K562 (cell line): ENCODE data around the gene SIGLEC14. TPM values are rescaled to one million over a fixed set of nuclear protein-coding genes. Genes with fewer than 3 reads are reported as not detected.

Experiments used
- ATAC-seq: fragments of 200-7000 bp; cut with Tn5 transposase; 3 replicates; pipeline ENCODE4 v1.9.1; 2020; ENCODE audit warnings: moderate library complexity
- BruUV-seq: library from RNA; stranded (reverse); fragments of 400-500 nt; replicated peaks from 2 replicates; lab custom pipeline; 2021; lab: Mats Ljungman, UMichigan
- CTCF ChIA-PET: fragments of 300-600 bp; formaldehyde crosslinking; extraction: SDS; loops from one replicate; lab custom pipeline; 2021; ENCODE audit warnings: low intra/inter-chr PET ratio; lab: Yijun Ruan, JAX
- POLR2A ChIA-PET: fragments of 300-600, 350-650 bp; sonication (Branson Sonifier 250); formaldehyde crosslinking; extraction: SDS; loops from one replicate; lab custom pipeline; 2021; ENCODE audit warnings: antibody characterized with exemption, inconsistent platforms; lab: Yijun Ruan, JAX
- DNase-seq, 4 experiments: peaks; one replicate each; pipeline versions ENCODE4 v3.0.0 to v3.0.0-alpha.2; 2011 to 2018; ENCODE audit warnings: low spot score in 3 of 4, mixed read lengths in 3 of 4; ENCODE audit errors: extremely low read depth in 1 of 4
- FAIRE-seq: peaks from 2 replicates; lab custom pipeline; 2011; peaks lifted over from hg19 to GRCh38; lab: Jason Lieb, UNC
- H2AFZ ChIP-seq: 2 replicates; pipeline ENCODE4 v1.6.0; 2011; ENCODE audit warnings: low read depth, low read length, control low read depth, inconsistent platforms
- H3K27ac ChIP-seq: fragments of 200-600 bp; 3 replicates; pipeline ENCODE4 v1.8.0; 2011; ENCODE audit warnings: low read depth, mild to moderate bottlenecking, control low read depth, inconsistent platforms, low read length, moderate library complexity, mixed read lengths; ENCODE audit errors: extremely low read depth
- H3K27me3 ChIP-seq, 2 experiments: fragments of 300-600 bp in 1 of 2; 2 replicates in 1 of 2; 3 replicates in 1 of 2; pipeline versions ENCODE4 v1.6.0 to v1.8.0; 2011; ENCODE audit warnings: inconsistent platforms in 2 of 2, low read length in 2 of 2, mild to moderate bottlenecking in 1 of 2, mixed read lengths in 1 of 2, moderate library complexity in 1 of 2; ENCODE audit not compliant: control insufficient read depth in 2 of 2, insufficient read depth in 2 of 2
- H3K36me3 ChIP-seq: fragments of 300-600 bp; 3 replicates; pipeline ENCODE4 v1.8.0; 2011; ENCODE audit warnings: mild to moderate bottlenecking, low read length, inconsistent platforms; ENCODE audit not compliant: control insufficient read depth, insufficient read depth
- H3K4me1 ChIP-seq, 2 experiments: fragments of 200-600 bp in 1 of 2; replicated peaks in 1 of 2; 2 replicates in 1 of 2; 3 replicates in 1 of 2; pipeline versions ENCODE4 v1.5.1 to v1.8.0; 2011; ENCODE audit warnings: inconsistent platforms in 2 of 2, low read length in 2 of 2, mild to moderate bottlenecking in 1 of 2, mixed read lengths in 1 of 2, moderate library complexity in 1 of 2; ENCODE audit not compliant: control insufficient read depth in 2 of 2, insufficient read depth in 2 of 2
- H3K4me2 ChIP-seq: 2 replicates; pipeline ENCODE4 v1.6.1; 2011; ENCODE audit warnings: low read length, control low read depth, inconsistent platforms, mixed read lengths; ENCODE audit not compliant: insufficient read depth
- H3K4me3 ChIP-seq: fragments of 200-600 bp; sonication (generic), shearing (Covaris generic); 2 replicates; pipeline ENCODE4 v1.5.1; 2016; ENCODE audit warnings: control low read depth, inconsistent platforms
- H3K79me2 ChIP-seq: fragments of 200-600 bp; 3 replicates; pipeline ENCODE4 v1.8.0; 2011; ENCODE audit warnings: low read length, inconsistent platforms; ENCODE audit not compliant: control insufficient read depth, insufficient read depth
- H3K9ac ChIP-seq, 2 experiments: 2 replicates each; pipeline versions ENCODE4 v1.6.0 to v1.6.1; 2011; ENCODE audit warnings: low read depth in 2 of 2, low read length in 2 of 2, control low read depth in 1 of 2, inconsistent platforms in 1 of 2, mild to moderate bottlenecking in 1 of 2, mixed read lengths in 1 of 2; ENCODE audit not compliant: insufficient read depth in 1 of 2
- H3K9me1 ChIP-seq: one replicate; pipeline ENCODE4 v1.6.0; 2011; ENCODE audit warnings: inconsistent platforms, mild to moderate bottlenecking, low read length, moderate library complexity; ENCODE audit not compliant: control insufficient read depth, insufficient read depth
- H3K9me3 ChIP-seq: replicated peaks from 2 replicates; pipeline ENCODE4 v1.5.1; 2011; ENCODE audit warnings: low read depth, low read length, inconsistent platforms; ENCODE audit not compliant: control insufficient read depth, insufficient read depth
- H4K20me1 ChIP-seq: replicated peaks from 2 replicates; pipeline ENCODE4 v1.6.1; 2011; ENCODE audit warnings: low read length, inconsistent platforms, mixed read lengths; ENCODE audit not compliant: control insufficient read depth, insufficient read depth
- NFXL1 ChIP-seq: fragments of 450-650 bp; formaldehyde crosslinking; IDR thresholded peaks from 2 replicates; pipeline ENCODE4 v1.4.0; 2021; ENCODE audit warnings: mild to moderate bottlenecking
- PHF20 ChIP-seq: fragments of 450-650 bp; IDR thresholded peaks from 2 replicates; pipeline ENCODE4 v1.6.1; 2018; ENCODE audit not compliant: partially characterized antibody
- PRMT5 ChIP-seq: sonication (generic); formaldehyde crosslinking; IDR thresholded peaks from 2 replicates; pipeline ENCODE4 v1.5.0; 2020; ENCODE audit warnings: missing genetic modification reagents
- SNRNP70 ChIP-seq: fragments of 200-400 bp; formaldehyde crosslinking; optimal IDR thresholded peaks from 2 replicates; pipeline ENCODE3; 2017; ENCODE audit warnings: low read depth, low read length
- ZNF347 ChIP-seq: fragments of 450-650 bp; formaldehyde crosslinking; IDR thresholded peaks from 2 replicates; pipeline ENCODE4 v1.4.0; 2020; ENCODE audit warnings: low read depth, mild to moderate bottlenecking, moderate library complexity
- WGBS: fragments of 100-300 bp; shearing (Covaris generic); methylation state at CpG from one replicate; pipeline ENCODE4 v1.1.6; 2016; ENCODE audit warnings: low coverage, mixed read lengths; ENCODE audit not compliant: insufficient coverage; ENCODE audit errors: missing lambda C conversion rate; 5-methylcytosine and 5-hydroxymethylcytosine counted together
- in situ Hi-C: fragments of 300-500 bp; cut with MboI; formaldehyde crosslinking; loops from 4 replicates; pipeline ENCODE4 v1.15.0; 2018; ENCODE audit warnings: inconsistent platforms, mixed read lengths
- intact Hi-C: fragments of 100-400 bp; cut with micrococcal nuclease; formaldehyde crosslinking; loops from 2 replicates; pipeline ENCODE4 v1.14.2; 2022
- polyA plus RNA-seq, 8 experiments: library from polyadenylated mRNA; depleted of rRNA in 4 of 8; stranded (reverse) in 5 of 8; unstranded in 3 of 8; fragments of >200 nt; fragmentation: Nextera tagmentation in 2 of 8; fragmentation: Illumina TruSeq in 1 of 8; extraction: Ambion mirVana in 2 of 8; extraction: Trizol in 1 of 8; gene quantifications; 2 replicates each; pipeline versions ENCODE4 v1.2.1 to v1.2.3, GENCODE V29; 2011 to 2014; ENCODE audit warnings: inconsistent platforms in 1 of 8, missing spikeins in 1 of 8
- total RNA-seq, 7 experiments: library from RNA; depleted of rRNA in 6 of 7; stranded (reverse); fragments of >200 nt in 6 of 7; fragmentation: Illumina TruSeq in 2 of 7; extraction: Trizol in 2 of 7; gene quantifications; 2 replicates each; pipeline versions ENCODE4 v1.2.1 to v1.2.3, GENCODE V29; 2011 to 2021; ENCODE audit warnings: low replicate concordance in 1 of 7
- TF ChIP-seq, protein P1 (sequence below): sonication (generic); formaldehyde crosslinking; IDR thresholded peaks from 2 replicates; pipeline ENCODE4 v1.8.0; 2022; ENCODE audit warnings: missing genetic modification reagents, mild to moderate bottlenecking, borderline replicate concordance

Gene SIGLEC14
- total and polyA plus RNA-seq, 9 of the 15 experiments (the other 6 are each of a cell fraction or from before 2014, with no cell fraction given): not detected

- Histone ChIP-seq H3K36me3 (no peaks in the 10 kb centered on the region), H3K9me1 (no peaks in the 10 kb centered on the region), H3K27me3 (no peaks in the 10 kb centered on the region), H3K4me1 (no peaks in the 10 kb centered on the region), H2AFZ (0 out of 2 replicates have a peak overlapping the region, but pooled peaks have one; percentile 21), H3K9me3 (no peaks in the 10 kb centered on the region), H3K9ac (no peak overlapping the region), H3K4me3 (no peak overlapping the region), H4K20me1 (no peaks in the 10 kb centered on the region), H3K79me2 (no peaks in the 10 kb centered on the region), H3K4me2 (no peak overlapping the region), H3K27ac (no peak overlapping the region)
- no TSS peak for BruUV-seq
- ATAC-seq (no peak), FAIRE-seq (no peak), DNase-seq (no peak)
- TF ChIP-seq SNRNP70: no peak
- TF ChIP-seq, protein P1, sequence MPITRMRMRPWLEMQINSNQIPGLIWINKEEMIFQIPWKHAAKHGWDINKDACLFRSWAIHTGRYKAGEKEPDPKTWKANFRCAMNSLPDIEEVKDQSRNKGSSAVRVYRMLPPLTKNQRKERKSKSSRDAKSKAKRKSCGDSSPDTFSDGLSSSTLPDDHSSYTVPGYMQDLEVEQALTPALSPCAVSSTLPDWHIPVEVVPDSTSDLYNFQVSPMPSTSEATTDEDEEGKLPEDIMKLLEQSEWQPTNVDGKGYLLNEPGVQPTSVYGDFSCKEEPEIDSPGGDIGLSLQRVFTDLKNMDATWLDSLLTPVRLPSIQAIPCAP (CRISPR knock-in tag): no peak
- no peak for TF ChIP-seq ZNF347 (CRISPR knock-in tag)
- no peak for TF ChIP-seq NFXL1 (CRISPR knock-in tag)
- no peak for TF ChIP-seq PRMT5 (CRISPR knock-in tag)
- no peak for TF ChIP-seq PHF20
- ChIA-PET POLR2A (no interaction called here), CTCF (no interaction called here)
- in situ Hi-C loops (loop anchor here (25.0 kb wide), 1 partner anchor 506 kb away; no protein-coding TSS in a partner anchor), intact Hi-C loops (no loop called here)
- 66% methylated on average over 3 of the region's 3 CpGs for WGBS
These were observed 21.6 kb upstream of the SIGLEC14 start for GRCh38 chr19:51668216-51668615.
